CD4-positive, alpha-beta T cell treated with Interferon alpha-2 for 1 hour (primary cell): Measurements from ENCODE around the gene CCR1.

ENCODE experiments used
- DNase-seq, 2 donors: peaks; one replicate each; pipeline ENCODE4 v3.0.0-alpha.2; 2020 to 2022

CCR1 gene

DNA sequence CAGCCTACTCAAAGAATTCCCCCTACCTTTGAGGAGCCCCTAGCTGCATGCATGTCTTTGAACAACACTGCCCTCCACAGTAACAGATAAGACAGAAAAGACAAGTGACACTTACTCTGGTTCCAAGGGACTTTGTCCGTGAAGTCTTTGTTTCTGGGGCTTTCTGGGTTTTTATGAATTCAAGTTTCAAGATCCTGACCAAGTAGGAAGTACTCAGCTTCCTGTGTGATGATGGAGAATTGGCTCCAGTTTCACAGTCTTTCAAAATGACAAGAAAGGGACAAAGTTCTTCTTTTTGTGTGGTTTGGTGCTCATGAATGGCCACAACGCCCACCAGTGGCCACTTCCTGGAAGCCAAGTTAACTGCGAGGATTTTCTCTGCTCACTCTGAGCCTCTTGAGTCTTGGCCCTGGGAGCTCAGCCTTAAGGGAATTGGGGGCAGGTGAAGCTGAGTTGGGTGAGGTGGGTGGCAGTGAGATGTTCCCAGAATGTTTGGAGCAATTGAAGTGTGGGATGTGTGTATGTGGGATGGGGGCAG is at the start of gene CCR1:
Gene CCR1 (minus strand): TSS at position 147 of the 538 bp plus-strand sequence. CDS start 4,000 bp downstream, outside the sequence.
- peak; percentile 62 to 65 for DNase-seq

- DNase-seq: no peak
Measured at GRCh38 chr3:46252980-46253379, 44.9 kb upstream of the CCR1 start.

GRCh38 chr3:46245146-46245545 is 37.0 kb upstream of the CCR1 start:
- DNase-seq: no peak

DNA sequence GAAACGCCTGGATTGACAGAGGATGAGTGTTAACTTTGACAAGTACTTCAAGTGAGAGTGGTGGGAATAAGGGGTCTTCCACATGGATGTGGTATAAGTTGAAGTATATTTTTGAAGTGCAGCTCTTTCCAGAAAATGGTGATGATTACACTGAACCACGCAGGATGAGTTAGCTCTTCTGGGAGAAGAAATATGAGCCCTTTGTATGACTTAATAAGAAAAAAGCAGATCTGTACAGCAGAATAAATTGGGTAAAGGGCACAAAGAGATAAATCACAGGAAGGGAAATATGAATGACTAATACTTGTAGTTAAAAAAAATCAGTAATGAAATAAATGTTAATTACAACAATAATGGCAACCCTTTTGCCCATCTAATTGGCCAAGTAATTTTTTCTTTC is 35.4 kb upstream of the CCR1 start:
- DNase-seq: no peak

DNA sequence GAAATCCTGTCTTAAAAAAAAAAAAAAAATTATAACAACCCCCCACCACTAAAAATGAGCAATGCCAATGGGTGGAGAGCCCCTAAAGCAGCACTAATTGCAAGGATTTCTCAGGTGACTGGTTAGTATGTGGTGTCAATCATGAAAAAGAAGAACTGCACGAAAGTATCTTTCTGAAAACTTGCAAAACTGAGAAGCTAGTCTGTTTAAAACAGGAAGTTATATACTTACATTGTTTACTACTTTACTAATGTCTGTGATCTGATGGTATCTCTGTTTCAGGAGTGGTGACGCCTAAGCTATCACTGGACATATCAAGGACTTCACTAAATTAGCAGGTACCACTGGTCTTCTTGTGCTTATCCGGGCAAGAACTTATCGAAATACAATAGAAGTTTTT is 34.0 kb upstream of the CCR1 start, which contains the start of gene CCR3:
Gene CCR3 (plus strand): TSS at position 341 of the 400 bp plus-strand sequence. CDS start 22,699 bp downstream, outside the sequence.
- peak in 1 of 2 donors; percentile 14 for DNase-seq

GRCh38 chr3:46239952-46240351 is 31.8 kb upstream of the CCR1 start:
- no peak for DNase-seq

- no peak for DNase-seq
Measured at GRCh38 chr3:46239301-46239938, 31.3 kb upstream of the CCR1 start.

- no peak for DNase-seq
Measured at GRCh38 chr3:46238386-46238785, 30.3 kb upstream of the CCR1 start.

GRCh38 chr3:46236294-46237054 is 28.4 kb upstream of the CCR1 start:
- no peak for DNase-seq

- no peak for DNase-seq
Measured at GRCh38 chr3:46235425-46235824, 27.3 kb upstream of the CCR1 start.

DNA sequence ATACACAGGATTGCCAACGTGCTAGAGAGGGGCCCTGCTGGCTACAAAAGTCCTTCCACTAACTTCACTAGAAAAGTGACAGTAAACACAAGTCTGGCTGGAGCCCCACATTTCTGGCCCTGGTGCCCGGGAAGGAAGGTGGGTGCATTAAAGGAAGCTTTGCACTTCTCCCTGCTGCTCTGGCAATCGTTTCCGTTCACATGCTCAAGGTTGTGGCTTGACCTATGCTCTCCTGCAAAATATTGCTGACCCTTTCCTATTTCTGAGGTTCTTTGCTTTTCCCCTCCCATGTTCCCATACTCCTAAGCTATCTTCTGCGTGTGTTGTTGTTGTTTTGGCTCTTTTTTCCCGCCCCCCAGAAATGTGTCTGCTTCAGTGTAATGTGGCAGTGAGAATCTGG is 25.1 kb upstream of the CCR1 start:
- DNase-seq: no peak

GRCh38 chr3:46231323-46231722 is 23.2 kb upstream of the CCR1 start:
- no peak for DNase-seq

DNA sequence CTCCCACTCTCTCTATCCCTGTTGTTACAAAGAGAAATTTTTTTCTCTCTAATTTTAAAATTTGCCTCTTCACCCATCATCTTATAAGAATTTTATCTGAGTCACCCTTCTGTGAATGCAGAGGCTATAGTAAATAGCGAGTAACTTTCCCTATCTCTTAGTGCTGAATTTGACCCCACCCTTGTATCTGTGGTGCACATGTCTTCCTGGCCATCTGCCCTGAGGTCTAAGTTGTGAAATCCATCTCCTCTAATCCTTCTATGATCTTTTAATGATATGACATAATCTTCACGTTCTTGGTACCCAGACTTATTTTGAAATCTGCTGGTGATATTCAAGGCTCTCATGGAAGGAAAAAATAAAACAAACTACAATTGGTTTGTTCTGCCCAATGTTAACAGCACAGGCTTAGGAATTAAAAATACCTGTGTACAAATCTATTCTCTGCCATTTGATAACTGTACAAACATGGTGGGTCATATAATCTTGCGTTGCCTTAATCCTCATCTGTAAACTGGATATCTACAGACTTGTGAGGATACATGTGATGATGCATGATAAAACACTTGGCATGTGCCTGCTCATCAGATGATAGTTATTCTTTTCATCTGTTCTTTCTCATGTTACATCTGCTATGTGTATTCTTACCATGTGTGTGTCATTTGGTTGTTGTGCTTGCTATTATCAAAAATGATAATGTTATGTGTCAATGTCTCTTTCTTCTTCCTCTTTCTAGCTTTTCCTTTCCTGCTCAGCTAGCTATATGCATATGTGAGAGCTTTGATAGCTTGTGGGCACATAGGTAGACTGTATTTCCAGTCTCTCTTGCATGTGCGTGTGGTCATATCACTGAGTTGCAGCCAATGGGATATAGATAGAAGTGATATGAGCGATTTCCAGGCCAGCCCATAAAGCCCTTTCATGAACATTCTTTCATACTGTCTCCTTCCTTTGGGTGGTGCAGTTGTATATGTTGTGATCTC is 20.4 kb upstream of the CCR1 start:
- peak in 1 of 2 donors; percentile 36 for DNase-seq

GRCh38 chr3:46222435-46223161 is 14.5 kb upstream of the CCR1 start:
- no peak for DNase-seq

DNA sequence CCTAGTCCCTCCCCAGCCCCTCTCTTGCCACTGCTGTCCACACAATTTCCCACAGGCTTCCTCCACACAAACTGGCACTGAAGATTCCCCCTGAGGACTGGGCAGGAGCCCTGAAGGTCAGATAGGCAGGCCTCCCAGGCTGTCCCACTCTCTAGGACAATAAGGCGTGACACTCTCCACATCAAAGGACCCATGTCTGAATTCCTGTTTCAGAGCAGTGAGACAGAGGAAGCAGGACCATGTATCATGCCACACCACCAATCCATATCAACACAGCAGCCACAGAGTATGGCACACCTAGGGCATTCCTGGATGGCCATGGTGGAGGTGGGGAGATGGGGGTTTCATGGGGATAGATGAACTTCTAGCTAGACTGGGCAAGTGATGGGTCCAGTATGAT is 13.8 kb upstream of the CCR1 start:
- no peak for DNase-seq

DNA sequence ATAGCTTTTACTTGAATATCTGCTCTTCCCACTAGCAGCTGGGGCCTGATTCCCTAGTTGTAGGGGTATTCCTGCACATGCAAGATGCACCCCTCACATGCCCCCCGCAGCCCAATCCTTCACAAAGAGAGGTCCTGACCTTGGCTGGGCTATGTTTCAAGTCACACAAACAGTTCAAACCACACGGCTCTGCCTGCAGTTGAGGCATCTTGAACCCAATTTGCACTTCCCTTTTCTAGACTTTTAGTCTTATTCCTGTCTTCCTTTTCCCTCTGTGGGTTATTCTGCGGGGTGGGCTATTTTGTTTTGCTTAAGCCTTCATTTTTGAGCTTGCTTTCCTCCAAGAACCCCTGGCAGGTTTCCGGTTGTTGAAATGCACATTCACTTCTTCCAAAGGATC is 13.3 kb upstream of the CCR1 start:
- no peak for DNase-seq

- no peak for DNase-seq
Measured at GRCh38 chr3:46218196-46218709, 10.1 kb upstream of the CCR1 start.

DNA sequence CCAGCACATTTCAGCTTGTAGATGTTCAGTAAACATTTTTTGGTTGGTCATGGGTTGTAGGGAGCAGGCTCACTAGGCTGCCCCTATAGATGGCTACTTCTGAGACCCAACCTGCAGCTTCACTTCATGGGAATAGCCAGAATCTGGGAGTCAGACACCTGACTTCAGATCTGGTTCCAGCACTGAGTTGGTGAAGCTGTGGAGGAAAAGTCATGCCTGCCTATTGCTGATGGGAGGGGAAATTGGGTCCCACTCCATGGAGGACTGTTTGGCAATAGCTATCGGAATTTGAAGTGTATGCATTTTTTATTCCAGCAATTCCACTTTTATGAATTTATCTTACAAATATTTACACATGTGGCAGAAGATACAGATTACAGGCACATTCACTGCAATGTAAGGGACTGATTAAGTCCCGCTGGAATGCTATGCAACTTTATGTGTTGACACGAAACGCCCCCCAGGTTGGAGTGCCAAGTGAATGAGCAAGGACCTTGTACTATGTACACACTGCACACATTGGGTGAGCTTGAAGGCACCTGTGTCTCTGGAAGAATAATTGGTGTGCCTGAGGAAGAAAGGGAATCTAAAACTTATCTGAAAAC is 7.8 kb upstream of the CCR1 start:
- DNase-seq: no peak

GRCh38 chr3:46214751-46215352 is 6.7 kb upstream of the CCR1 start:
- peak; percentile 32 to 33 for DNase-seq

DNA sequence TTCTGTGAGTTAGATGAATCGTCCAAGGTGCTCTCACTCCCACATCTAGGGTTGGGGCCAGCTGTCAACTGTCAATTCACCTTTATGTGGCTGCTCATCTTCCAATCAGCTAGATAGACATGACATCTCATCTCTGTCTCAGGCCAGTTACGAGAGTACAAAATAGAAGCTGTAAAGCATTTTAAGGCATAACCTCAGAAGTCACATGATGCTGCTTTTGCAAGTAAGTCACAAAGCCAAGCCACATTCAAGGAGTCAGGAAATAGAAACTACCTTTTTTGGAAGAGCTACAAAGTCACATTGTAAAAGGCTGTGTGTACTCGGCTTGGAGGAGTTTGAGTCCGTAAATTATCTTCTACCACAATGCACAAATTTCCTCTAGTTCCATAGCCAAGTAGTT is 5.1 kb upstream of the CCR1 start:
- DNase-seq: peak; percentile 48 to 79

DNA sequence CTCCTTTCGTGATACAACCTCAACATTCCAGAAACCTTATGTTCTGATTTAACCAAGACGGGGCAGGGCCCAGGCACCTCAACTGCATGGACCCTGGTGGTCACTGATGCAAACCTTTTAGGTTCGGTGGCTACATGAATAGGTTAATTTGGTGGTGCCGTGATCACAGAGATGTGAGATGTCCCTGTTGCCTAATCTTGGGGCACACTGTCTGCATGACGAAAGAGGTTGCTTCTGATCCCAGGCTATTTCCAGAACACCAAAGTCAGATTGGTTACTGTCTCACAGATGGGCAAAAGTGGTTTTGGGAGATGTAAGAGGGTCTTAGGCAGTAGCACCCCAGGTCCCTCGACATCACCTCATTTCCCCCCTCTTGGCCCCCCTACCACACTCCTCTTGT is 4.0 kb upstream of the CCR1 start:
- no peak for DNase-seq
